Prostate gland (tissue), 2 donors: ENCODE measurements around the gene WTAP.

ENCODE experiments used
- POLR2A ChIP-seq: fragments of 450-650 bp; IDR thresholded peaks from one replicate; pipeline ENCODE4 v1.6.1; 2016; ENCODE audit warnings: antibody characterized with exemption, mild to moderate bottlenecking
- POLR2AphosphoS5 ChIP-seq: sonication (generic); formaldehyde crosslinking; IDR thresholded peaks from one replicate; pipeline ENCODE4 v1.6.1; 2017; ENCODE audit warnings: antibody characterized with exemption
- TF ChIP-seq, protein P1 (sequence below), 4 experiments: fragments of 200-600 bp in 2 of 4; fragments of 450-650 bp in 2 of 4; sonication (generic) in 2 of 4; IDR thresholded peaks; 1 replicate in 3 of 4; 2 replicates in 1 of 4; pipeline ENCODE4 v1.5.1; 2016 to 2019; ENCODE audit warnings: antibody characterized with exemption in 4 of 4, mild to moderate bottlenecking in 2 of 4, moderate library complexity in 2 of 4

DNA sequence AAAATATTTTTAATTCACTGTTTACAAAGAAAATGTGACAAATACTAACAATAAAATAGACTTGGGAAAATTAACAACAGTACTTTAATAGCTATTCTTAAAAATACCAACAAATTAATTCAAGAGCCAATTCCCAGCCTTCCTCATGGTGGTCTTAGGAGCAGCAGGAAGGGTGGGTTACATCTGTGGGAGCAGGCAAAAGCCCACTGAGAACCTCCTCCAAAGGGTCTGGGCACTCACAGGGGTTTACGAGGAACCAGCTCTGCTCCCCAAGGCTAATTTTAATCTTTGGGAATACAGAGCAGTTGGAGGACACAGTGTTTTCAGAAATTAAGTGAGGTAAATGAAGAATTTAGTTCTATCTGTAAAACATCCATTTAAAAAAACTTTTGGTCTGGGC is 44.5 kb upstream of the WTAP start:
- TF ChIP-seq, protein P1, sequence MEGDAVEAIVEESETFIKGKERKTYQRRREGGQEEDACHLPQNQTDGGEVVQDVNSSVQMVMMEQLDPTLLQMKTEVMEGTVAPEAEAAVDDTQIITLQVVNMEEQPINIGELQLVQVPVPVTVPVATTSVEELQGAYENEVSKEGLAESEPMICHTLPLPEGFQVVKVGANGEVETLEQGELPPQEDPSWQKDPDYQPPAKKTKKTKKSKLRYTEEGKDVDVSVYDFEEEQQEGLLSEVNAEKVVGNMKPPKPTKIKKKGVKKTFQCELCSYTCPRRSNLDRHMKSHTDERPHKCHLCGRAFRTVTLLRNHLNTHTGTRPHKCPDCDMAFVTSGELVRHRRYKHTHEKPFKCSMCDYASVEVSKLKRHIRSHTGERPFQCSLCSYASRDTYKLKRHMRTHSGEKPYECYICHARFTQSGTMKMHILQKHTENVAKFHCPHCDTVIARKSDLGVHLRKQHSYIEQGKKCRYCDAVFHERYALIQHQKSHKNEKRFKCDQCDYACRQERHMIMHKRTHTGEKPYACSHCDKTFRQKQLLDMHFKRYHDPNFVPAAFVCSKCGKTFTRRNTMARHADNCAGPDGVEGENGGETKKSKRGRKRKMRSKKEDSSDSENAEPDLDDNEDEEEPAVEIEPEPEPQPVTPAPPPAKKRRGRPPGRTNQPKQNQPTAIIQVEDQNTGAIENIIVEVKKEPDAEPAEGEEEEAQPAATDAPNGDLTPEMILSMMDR (IDR thresholded peaks at IDR 0.05): no peak
- TF ChIP-seq POLR2A: no peak
- TF ChIP-seq POLR2AphosphoS5: no peak
